DMS53 treated with DMSO at 0.1 percent for 48 hours (cell line): Measurements from ENCODE around the gene GPR132.
"Not testable (repeated sequence)": the region's sequence is repeated elsewhere in the genome, so short reads cannot be mapped to it uniquely, and the experiment has no call there.

Experiments
- DNase-seq: peaks from one replicate; lab custom pipeline; 2025; ENCODE audit not compliant: unreplicated experiment; lab: John Stamatoyannopoulos, UW

GPR132 gene

GRCh38 chr14:105076296-105076804 lies 11.1 kb upstream of the GPR132 start:
- DNase-seq, result no peak

DNA sequence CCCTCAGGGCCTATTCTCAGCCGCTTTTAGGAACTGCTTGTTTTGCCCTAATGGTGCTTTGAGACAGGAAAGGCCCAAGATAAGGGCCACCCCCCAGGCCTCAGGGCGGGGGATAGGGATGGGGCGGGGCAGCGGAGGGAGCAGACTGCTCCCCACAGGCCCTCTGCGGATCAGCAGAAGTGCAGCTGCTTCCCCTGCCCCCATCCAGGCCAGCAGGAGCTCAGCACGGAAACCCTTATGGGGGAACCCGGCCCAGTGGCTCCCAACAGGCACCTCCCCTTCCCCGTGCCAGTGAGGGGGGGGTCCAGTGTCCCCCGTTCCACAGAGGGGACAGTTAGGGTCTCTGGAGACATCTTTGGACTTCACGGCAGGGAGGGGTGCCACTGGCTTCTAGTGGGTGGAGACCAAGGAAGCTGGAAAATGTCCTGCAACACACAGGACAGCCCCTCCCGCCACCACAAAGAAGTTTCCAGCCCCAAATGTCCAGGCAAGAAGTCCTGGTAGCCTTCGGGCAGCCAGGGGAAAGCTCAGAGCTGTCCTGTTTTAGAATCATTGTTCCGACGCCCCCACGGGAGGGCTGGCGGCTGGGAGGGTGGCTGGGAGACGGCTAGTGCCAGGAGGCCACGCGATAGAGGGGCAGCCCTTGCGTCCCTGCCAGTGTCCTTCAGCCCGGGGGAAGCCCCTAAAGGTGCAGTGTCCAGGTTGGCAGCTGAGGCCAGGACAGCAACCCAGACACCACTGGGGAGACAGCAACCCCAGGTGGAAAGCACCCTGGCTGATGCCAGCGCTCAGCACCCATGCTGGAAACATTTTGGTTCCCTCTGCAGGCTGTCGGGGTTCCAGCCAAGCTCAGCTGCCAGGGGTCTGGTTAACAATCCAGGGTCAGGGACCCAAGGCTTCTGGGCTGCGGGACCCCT lies 10.4 kb upstream of the GPR132 start:
- DNase-seq, result no peak

DNA sequence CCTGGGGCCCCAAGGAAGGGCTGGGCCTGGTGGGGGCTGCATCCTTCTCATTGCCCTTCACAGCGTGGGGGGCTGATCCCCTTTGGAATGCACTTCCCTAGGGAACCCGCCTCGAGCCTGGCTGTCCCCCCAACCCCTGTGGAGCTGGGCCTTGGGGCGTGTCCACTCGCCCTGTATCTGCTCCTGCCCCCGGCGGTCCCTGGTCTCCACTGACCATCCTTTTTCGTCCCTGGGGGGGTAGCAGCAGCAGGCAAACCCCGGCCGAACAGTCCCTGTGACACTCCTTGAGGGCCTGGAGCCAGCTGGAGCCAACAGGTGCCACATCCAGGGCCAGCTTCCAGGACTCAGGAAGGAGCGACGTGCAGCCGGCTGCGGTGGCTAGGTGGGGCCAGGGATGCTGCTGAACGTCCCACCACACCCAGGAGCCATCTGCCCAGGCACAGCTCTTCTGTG lies 9.4 kb upstream of the GPR132 start:
- DNase-seq, result no peak

GRCh38 chr14:105073720-105074600 lies 8.7 kb upstream of the GPR132 start:
- DNase-seq, result no peak

DNA sequence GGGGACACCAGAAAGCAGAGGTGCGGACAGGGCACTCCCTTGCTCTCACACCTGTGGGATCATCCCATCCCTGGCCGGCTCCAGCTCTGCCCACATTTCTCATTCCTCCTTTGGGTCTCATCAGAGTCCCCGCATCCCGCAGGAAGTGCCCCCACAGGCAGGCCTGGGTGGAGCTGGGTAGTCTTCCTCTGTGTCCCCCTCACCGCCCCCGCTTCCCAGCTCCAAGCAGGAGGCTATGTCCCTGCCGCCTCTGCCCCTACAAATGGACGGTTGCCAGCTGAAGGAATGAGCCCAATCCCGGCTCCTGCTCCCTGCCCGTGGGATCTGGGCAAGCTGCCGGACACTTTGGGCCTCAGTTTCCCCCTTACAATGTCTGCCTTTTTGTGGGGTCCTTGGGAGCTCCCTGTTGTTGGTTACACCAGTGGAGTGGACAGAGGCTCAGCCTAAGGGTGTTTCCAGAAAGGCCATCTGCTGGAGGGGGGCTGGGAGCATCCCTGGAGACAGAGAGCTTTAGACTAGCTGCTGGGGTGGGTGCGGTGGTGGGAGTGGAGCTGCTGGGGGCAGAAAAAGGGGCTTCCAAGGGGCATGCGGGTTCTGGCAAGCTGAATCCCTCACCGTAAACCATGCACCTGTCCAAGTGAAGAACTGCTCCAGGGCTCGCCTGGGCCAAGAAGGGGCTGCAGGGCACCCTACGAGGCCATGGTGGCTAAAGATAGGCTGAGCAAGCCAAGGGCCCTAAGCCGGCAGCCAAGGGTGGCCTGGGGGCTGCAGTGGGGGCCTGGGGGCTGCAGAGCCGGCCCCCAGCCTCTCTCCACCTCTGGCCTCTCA lies 7.9 kb upstream of the GPR132 start:
- no peak for DNase-seq

- no peak for DNase-seq
These were observed 7.2 kb upstream of the GPR132 start for GRCh38 chr14:105072381-105072861.

DNA sequence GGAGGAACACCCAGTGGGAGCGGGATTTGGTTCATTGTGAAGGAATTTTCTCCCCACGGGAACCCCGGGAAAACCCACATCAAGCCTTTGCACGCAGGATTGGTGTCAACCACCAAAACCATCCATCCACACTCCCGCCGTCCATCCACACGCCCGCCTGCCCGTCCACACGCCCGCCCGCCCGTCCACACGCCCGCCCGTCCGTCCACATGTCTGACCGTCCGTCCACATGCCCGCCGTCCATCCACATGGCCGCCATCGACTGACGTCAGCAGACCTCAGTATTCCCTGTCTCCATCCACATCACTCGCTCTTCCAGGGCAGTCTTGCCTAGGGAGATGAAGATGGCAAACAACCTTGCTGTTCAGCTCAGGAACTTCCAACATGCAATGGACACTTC lies 6.7 kb upstream of the GPR132 start:
- DNase-seq, result no peak

- DNase-seq, result no peak
These were observed 6.1 kb upstream of the GPR132 start for GRCh38 chr14:105071326-105071725.

GRCh38 chr14:105070760-105071137 lies 5.5 kb upstream of the GPR132 start:
- DNase-seq, result no peak

- DNase-seq, result no peak
These were observed 4.9 kb upstream of the GPR132 start for GRCh38 chr14:105069871-105070759.

GRCh38 chr14:105069522-105069870 lies 4.3 kb upstream of the GPR132 start:
- no peak for DNase-seq

GRCh38 chr14:105068818-105069217 lies 3.6 kb upstream of the GPR132 start:
- no peak for DNase-seq

GRCh38 chr14:105067969-105068301 lies 2.7 kb upstream of the GPR132 start:
- DNase-seq, result no peak

DNA sequence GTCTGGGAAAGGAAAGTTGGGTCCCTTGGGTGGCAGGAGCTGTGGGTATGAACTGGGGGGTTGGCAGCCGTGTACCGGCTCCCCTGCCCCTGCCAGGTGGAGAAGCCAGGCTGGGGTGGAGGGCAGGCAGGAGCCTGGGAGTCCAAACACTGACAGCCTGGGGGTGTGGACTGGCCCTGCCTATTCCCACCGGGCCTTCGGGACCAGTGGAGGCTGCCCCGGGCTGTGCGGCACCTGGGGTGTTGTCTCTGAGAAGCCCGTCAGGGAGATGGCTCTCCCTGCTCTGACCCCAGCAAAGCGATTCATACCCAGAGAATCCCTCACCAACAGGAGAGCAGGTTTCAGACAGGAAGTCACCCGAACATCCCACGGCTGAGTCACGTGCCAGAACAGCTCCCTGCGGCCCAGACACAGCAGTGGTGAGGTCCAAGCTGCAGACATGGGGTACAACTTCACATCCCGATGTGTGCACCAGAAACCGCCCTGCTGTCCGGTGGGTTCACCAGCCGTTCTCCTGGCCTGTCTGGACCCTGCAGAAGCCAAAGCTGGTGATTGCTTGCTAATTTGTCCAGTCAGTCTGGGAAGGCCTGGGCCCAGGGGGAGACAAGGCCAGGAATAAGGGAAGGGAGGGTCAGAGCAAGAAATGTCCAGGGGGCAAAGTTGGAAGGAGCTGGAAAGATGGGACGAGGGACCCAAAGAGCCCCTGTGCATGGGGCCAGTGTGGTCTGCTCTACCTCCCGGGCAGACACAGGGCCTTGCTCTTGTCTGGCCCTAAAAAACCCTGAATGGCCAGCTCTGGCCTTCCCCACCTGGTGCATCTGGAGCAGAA lies 2.1 kb upstream of the GPR132 start:
- DNase-seq, result no peak

DNA sequence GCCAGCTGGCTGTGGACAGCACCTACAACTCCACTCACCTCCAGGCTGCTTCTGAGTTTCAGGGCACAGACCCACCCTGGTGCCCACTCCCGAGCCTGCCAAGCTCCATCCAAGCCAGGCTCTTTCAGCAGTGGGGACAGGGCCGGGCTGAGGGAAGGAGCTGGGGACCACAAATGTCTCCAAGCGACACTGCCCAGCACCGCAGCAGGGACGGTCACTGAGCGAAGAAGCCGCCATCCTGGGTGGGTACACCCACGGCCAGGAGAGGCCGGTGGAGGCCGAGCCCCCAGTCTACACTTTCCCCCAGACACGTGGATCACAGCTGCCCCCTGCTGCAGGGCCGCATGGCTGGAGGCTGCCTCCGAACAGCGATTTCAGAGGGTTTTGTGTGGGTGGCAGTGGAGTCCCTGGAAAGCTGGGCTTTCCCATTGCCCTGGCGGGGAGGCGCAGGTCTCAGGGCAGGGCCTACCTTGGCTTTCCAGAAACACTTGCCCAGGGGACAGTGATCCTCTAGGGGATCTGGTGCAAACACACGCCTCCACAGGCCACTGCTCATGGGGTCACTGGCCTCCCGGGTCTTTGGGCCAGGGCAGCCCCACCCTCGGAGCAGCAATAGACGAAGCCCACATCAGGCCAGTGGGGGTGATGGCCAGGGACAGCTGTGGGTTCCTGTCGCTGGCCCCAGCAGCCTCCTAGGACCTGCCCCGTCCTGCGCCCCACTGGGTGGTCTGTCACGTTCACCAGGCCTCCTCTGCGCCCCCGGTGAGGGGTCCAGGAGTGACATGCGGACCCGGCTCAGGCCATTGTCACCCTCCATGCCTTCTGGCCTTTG lies 1.2 kb upstream of the GPR132 start:
- no peak for DNase-seq

DNA sequence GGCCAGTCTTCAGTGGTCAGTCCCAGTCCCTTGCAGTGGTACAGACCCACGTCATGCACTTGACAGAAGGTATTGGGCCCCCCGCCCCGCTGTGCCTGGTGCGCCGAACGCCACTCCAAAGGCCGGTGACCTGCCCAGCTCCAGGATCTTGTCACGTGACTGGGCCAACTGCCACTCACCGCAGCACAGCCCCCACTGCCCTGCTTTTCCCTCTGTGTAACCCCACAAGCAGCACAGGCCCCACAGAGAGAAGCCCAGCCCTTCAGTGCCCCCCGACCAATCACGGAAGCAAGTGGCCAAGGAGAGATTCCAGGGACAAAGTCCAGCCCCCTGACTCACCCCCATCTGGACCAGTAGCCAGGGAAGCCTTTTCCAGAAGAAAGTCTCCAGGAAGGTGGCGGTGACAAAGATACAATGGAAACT lies 498 bp downstream of the GPR132 start:
- no peak for DNase-seq

GRCh38 chr14:105064001-105064400 lies 1.2 kb downstream of the GPR132 start:
- DNase-seq, result no peak

- DNase-seq, result not testable (repeated sequence)
These were observed 1.7 kb downstream of the GPR132 start for GRCh38 chr14:105063506-105063905.
